ENCODE results near the gene PROCR. TPM values are rescaled to one million over a fixed set of nuclear protein-coding genes. Genes with fewer than 3 reads are reported as not detected.

PROCR gene
- total RNA-seq, 6 experiments from 2014 or later: 1.4 to 11.0 (median 2.6) TPM

DNA sequence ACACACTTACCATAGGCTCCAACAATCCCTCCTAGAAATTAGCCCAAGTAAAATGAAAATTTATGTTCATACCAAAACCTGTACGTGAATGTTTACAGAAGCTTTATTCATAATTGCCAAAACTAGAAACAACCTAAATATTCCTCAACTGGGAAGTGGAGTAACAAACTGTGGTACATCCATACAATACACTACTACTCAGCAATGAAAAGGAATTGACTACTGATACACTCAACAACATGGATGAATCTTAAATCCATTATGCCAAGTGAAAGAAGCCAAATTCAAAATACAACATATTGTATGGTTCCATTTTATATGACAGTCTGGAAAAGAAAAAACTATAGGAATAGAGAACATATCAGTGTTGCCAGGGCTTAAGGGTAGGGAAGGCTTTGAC is 34.9 kb downstream of the PROCR start:
- H3K27ac ChIP-seq: peak overlapping the region in 1 of 3 donors; percentile 75

DNA sequence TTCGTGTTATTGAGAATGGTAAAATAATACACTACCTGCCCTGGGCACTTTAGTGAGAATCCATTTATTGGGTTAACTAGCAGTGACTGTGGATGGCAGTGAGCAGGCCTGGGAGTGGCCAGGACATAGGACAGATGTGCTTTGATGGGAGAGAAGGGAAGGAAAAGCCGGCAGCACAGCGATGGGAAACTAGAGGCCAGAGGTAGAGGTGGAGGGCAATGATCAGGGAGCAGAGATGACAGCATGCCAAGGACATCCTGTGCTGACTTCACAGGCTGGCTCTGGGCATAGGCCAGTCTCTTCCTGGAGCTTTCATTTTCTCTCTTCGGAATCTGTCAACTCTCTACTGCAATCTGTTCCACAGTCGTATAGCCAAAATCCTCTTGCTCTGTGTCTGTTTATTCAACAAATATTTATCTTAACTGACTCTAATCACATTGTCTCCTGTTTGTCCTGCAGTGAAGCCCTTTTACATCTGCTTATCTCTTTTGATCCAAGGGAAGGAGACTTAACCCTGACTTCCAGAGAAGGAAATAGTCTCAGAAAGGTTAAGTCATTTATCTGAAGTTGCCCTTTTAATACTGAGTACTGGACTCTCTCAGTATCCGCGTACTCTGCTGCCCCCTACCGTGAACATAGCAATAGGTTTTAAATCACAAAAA is 36.2 kb downstream of the PROCR start:
- DNase-seq: peak; percentile 77 to 93 (median 87)
- Histone ChIP-seq H3K4me3 (peak overlapping the region in 1 of 3 donors; percentile 10), H3K27ac (peak overlapping the region; percentile 52 to 80 (median 75)), H3K36me3 (no peaks in the 10 kb centered on the region), H3K4me1 (peaks cover 0 to 15% (median 3%) of the 10 kb centered on the region in 4 donors), H3K27me3 (no peaks in the 10 kb centered on the region), H3K9me3 (no peaks in the 10 kb centered on the region)
- WGBS (ENCODE audit: insufficient coverage, low coverage, low lambda C conversion rate, missing lambda C conversion rate): 9% methylated on average over 8 of the region's 8 CpGs
- intact Hi-C loops (cut with DNase I): no loop called here
- ATAC-seq: peak; percentile 95 to 97 (median 97)
- TF ChIP-seq, protein P1, sequence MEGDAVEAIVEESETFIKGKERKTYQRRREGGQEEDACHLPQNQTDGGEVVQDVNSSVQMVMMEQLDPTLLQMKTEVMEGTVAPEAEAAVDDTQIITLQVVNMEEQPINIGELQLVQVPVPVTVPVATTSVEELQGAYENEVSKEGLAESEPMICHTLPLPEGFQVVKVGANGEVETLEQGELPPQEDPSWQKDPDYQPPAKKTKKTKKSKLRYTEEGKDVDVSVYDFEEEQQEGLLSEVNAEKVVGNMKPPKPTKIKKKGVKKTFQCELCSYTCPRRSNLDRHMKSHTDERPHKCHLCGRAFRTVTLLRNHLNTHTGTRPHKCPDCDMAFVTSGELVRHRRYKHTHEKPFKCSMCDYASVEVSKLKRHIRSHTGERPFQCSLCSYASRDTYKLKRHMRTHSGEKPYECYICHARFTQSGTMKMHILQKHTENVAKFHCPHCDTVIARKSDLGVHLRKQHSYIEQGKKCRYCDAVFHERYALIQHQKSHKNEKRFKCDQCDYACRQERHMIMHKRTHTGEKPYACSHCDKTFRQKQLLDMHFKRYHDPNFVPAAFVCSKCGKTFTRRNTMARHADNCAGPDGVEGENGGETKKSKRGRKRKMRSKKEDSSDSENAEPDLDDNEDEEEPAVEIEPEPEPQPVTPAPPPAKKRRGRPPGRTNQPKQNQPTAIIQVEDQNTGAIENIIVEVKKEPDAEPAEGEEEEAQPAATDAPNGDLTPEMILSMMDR (IDR thresholded peaks at IDR 0.05): peak; percentile 70 to 97 (median 80)
- TF ChIP-seq POLR2A (IDR thresholded peaks at IDR 0.05): peak; percentile 10

More for the DNA sequence above, 34.9 kb downstream of the PROCR start:
- Histone ChIP-seq H3K27me3 (no peaks in the 10 kb centered on the region), H3K9me3 (no peaks in the 10 kb centered on the region), H3K4me3 (no peak overlapping the region), H3K4me1 (peaks cover 0 to 15% (median 3%) of the 10 kb centered on the region in 4 donors), H3K36me3 (no peaks in the 10 kb centered on the region)
- intact Hi-C loops (cut with DNase I): no loop called here
- DNase-seq: no peak
- TF ChIP-seq, protein P1 (IDR thresholded peaks at IDR 0.05): no peak
- no peak for TF ChIP-seq POLR2A (IDR thresholded peaks at IDR 0.05)
- 100% methylated on average over 1 of the region's 1 CpG for WGBS (ENCODE audit: insufficient coverage, low coverage, low lambda C conversion rate, missing lambda C conversion rate)
- no peak for ATAC-seq

DNA sequence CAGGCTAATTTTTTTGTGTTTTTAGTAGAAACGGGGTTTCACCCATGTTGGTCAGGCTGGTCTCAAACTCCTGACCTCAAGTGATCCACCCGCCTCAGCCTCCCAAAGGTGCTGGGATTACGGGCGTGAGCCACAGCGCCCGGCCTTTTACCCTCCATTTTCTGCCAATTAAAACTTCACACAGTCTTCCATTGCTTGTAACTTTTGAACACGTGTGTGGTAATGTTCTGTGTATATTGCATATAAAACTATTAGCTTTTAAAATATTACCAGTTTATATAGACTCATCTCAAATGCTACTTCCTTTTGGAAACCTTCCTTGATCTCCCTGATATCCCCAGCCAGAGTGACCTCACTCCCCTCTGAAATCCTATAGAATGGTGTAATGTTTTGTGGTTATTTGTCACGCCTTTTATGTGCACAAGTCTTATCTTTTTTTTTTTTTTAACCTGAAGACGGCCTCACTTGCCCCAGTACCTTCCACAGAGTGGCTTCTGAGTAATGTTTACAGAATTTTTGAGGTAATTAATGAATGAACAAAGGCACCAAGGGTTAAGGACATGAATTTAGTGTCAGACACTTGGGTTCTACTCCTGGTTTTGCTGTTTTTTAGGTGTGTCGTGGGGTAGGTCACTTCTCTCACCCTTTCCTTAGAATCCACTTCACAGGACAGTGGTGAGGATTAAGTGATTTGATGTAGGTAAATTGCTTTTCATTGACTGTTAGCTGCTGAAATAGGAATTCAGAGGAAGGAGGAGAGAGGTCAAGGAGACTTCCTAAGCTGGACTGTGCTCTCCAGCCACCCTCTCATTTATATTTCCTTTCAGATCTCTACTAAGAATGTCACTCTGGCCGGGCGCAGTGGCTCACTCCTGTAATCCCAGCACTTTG is 43.4 kb downstream of the PROCR start:
- no peaks in the 10 kb centered on the region for H3K4me1 ChIP-seq
- ATAC-seq: no peak
- no peak for DNase-seq
- H3K9me3 ChIP-seq: no peaks in the 10 kb centered on the region
- H3K36me3 ChIP-seq: no peaks in the 10 kb centered on the region
- WGBS (ENCODE audit: insufficient coverage, low coverage, low lambda C conversion rate, missing lambda C conversion rate): 86% methylated on average over 12 of the region's 12 CpGs
- no peak overlapping the region for H3K4me3 ChIP-seq
- no peak for TF ChIP-seq POLR2A (IDR thresholded peaks at IDR 0.05)
- TF ChIP-seq, protein P1 (IDR thresholded peaks at IDR 0.05): no peak
- H3K27me3 ChIP-seq: no peaks in the 10 kb centered on the region
- intact Hi-C loops (cut with DNase I): loop anchor here in 1 of 2 donors (10.0 kb wide), 1 partner anchor 59 kb away; the partner anchor contains the start of gene MMP24OS
- H3K27ac ChIP-seq: no peak overlapping the region

DNA sequence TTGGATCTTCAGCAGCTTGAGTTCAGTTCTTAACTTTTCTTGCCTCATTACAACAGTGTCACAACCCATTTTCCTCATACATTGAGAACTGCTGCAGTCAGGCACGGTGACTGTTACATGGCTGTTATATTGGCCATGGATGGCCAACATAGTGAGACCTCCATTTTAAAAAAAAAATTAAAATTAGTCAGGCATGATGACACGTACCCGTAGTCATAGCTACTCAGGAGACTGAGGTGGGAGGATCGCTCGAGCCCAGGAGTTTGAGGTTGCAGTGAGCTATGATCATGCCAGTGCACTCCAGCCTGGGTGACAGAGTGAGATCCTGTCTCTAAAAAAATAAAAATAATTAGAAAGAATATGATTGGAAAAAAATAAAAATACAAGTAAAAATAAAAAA is 44.7 kb downstream of the PROCR start:
- WGBS (ENCODE audit: insufficient coverage, low coverage, low lambda C conversion rate, missing lambda C conversion rate): 79% methylated on average over 3 of the region's 5 CpGs
- TF ChIP-seq, protein P1 (IDR thresholded peaks at IDR 0.05): no peak
- no peak for TF ChIP-seq POLR2A (IDR thresholded peaks at IDR 0.05)
- Histone ChIP-seq H3K27me3 (no peaks in the 10 kb centered on the region), H3K27ac (no peak overlapping the region), H3K4me1 (no peaks in the 10 kb centered on the region), H3K9me3 (no peaks in the 10 kb centered on the region), H3K36me3 (no peaks in the 10 kb centered on the region), H3K4me3 (no peak overlapping the region)
- intact Hi-C loops (cut with DNase I): loop anchor here in 1 of 2 donors (10.0 kb wide), 1 partner anchor 58 kb away; the partner anchor contains the start of gene MMP24OS
- DNase-seq (no peak), ATAC-seq (no peak)

Measured in right lobe of liver (tissue), 6 donors.